Kasumi-1 (cell line): ENCODE results near the gene IPPK.

Experiments used
- DNase-seq, 2 experiments: peaks; one replicate each; lab custom pipeline; 2025; lab: John Stamatoyannopoulos, UW

IPPK gene

GRCh38 chr9:92686954-92687353 is 17.0 kb upstream of the IPPK start:
- peak; percentile 8 to 10 for DNase-seq

- no peak for DNase-seq
Observed at GRCh38 chr9:92685022-92685421, 15.1 kb upstream of the IPPK start.

GRCh38 chr9:92682269-92682668 is 12.3 kb upstream of the IPPK start:
- no peak for DNase-seq

GRCh38 chr9:92680166-92681119 is 10.5 kb upstream of the IPPK start:
- DNase-seq: no peak

GRCh38 chr9:92679413-92680165 is 9.7 kb upstream of the IPPK start:
- no peak for DNase-seq

- no peak for DNase-seq
Observed at GRCh38 chr9:92671323-92671722, 1.4 kb upstream of the IPPK start.

- DNase-seq: no peak
Observed at GRCh38 chr9:92669527-92669889, 423 bp downstream of the IPPK start.

GRCh38 chr9:92668746-92669526 is 995 bp downstream of the IPPK start:
- peak in 1 of 2 experiments; percentile 24 for DNase-seq

GRCh38 chr9:92666912-92667532 is 2.9 kb downstream of the IPPK start:
- DNase-seq: no peak

- DNase-seq: no peak
Observed at GRCh38 chr9:92666236-92666635, 3.7 kb downstream of the IPPK start.

- DNase-seq: no peak
Observed at GRCh38 chr9:92665836-92666235, 4.1 kb downstream of the IPPK start.

GRCh38 chr9:92664394-92665152 is 5.4 kb downstream of the IPPK start:
- no peak for DNase-seq

- DNase-seq: no peak
Observed at GRCh38 chr9:92663951-92664350, 6.0 kb downstream of the IPPK start.

GRCh38 chr9:92663126-92663525 is 6.8 kb downstream of the IPPK start:
- DNase-seq: no peak

- DNase-seq: no peak
Observed at GRCh38 chr9:92661743-92662142, 8.2 kb downstream of the IPPK start.

GRCh38 chr9:92661127-92661526 is 8.8 kb downstream of the IPPK start:
- no peak for DNase-seq

- DNase-seq: no peak
Observed at GRCh38 chr9:92660266-92660665, 9.7 kb downstream of the IPPK start.

- DNase-seq: no peak
Observed at GRCh38 chr9:92659601-92660000, 10.3 kb downstream of the IPPK start.

GRCh38 chr9:92658611-92659010 is 11.3 kb downstream of the IPPK start:
- no peak for DNase-seq

- DNase-seq: no peak
Observed at GRCh38 chr9:92658176-92658575, 11.8 kb downstream of the IPPK start.
